Upper lobe of right lung (tissue), 1 donor: ENCODE measurements around the gene LAMA2. TPM values are rescaled to one million over a fixed set of nuclear protein-coding genes. Genes with fewer than 3 reads are reported as not detected.

ENCODE experiments used
- ATAC-seq: fragments of 200-7000 bp; cut with Tn5 transposase; one replicate; pipeline ENCODE4 v1.9.1; 2020; ENCODE audit warnings: mild to moderate bottlenecking, moderate library complexity
- DNase-seq: peaks from one replicate; pipeline ENCODE4 v3.0.0-alpha.2; 2020
- H3K27ac ChIP-seq: fragments of 200-600 bp; one replicate; pipeline ENCODE4 v1.8.0; 2022
- H3K27me3 ChIP-seq: fragments of 200-600 bp; one replicate; pipeline ENCODE4 v1.8.0; 2022; ENCODE audit warnings: mild to moderate bottlenecking
- H3K36me3 ChIP-seq: fragments of 200-600 bp; one replicate; pipeline ENCODE4 v1.8.0; 2022
- H3K4me1 ChIP-seq: fragments of 200-600 bp; one replicate; pipeline ENCODE4 v1.8.0; 2022
- H3K4me3 ChIP-seq: fragments of 200-600 bp; one replicate; pipeline ENCODE4 v1.8.0; 2022; ENCODE audit warnings: mild to moderate bottlenecking
- H3K9me3 ChIP-seq: fragments of 200-600 bp; one replicate; pipeline ENCODE4 v1.8.0; 2022
- CTCF ChIP-seq: fragments of 200-600 bp; IDR thresholded peaks from one replicate; pipeline ENCODE4 v1.8.0; 2022; ENCODE audit warnings: antibody characterized with exemption
- intact Hi-C: fragments of 100-400 bp; cut with DNase I; formaldehyde crosslinking; loops from one replicate; pipeline ENCODE4 v1.11.0; 2022
- total RNA-seq: library from RNA; stranded (reverse); fragmentation: NEBNext Ultra II Directional; extraction: Animal tissue kit (Norgen Biotek cat#: 25700); gene quantifications from one replicate; pipeline ENCODE4 v1.2.1, GENCODE V29; 2021
- donor health status: DM: no; HTN: yes; CAD: no; lungs with severe emphysema.

LAMA2 gene
- total RNA-seq, 1 donor from 2014 or later = 42.1 TPM

GRCh38 chr6:129552413-129552812 is 669.5 kb downstream of the LAMA2 start:
- no peaks in the 10 kb centered on the region for H3K36me3 ChIP-seq
- TF ChIP-seq CTCF = no peak
- ATAC-seq (no peak), DNase-seq (no peak)
- H3K9me3 ChIP-seq = no peaks in the 10 kb centered on the region
- no peaks in the 10 kb centered on the region for H3K4me1 ChIP-seq
- no peaks in the 10 kb centered on the region for H3K27me3 ChIP-seq
- intact Hi-C loops = no loop called here
- no peak overlapping the region for H3K27ac ChIP-seq
- no peak overlapping the region for H3K4me3 ChIP-seq

GRCh38 chr6:129555206-129555832 is 672.4 kb downstream of the LAMA2 start:
- DNase-seq (no peak), ATAC-seq (no peak)
- intact Hi-C loops = no loop called here
- TF ChIP-seq CTCF = no peak
- Histone ChIP-seq H3K4me3 (no peak overlapping the region), H3K36me3 (no peaks in the 10 kb centered on the region), H3K9me3 (no peaks in the 10 kb centered on the region), H3K27me3 (no peaks in the 10 kb centered on the region), H3K4me1 (no peaks in the 10 kb centered on the region), H3K27ac (no peak overlapping the region)

- Histone ChIP-seq H3K27ac (no peak overlapping the region), H3K4me3 (no peak overlapping the region), H3K27me3 (no peaks in the 10 kb centered on the region), H3K36me3 (no peaks in the 10 kb centered on the region), H3K9me3 (no peaks in the 10 kb centered on the region), H3K4me1 (no peaks in the 10 kb centered on the region)
- no peak for TF ChIP-seq CTCF
- intact Hi-C loops = no loop called here
- DNase-seq = no peak
- no peak for ATAC-seq
Measured at GRCh38 chr6:129558248-129558647, 675.3 kb downstream of the LAMA2 start.

- DNase-seq = no peak
- no peak overlapping the region for H3K4me3 ChIP-seq
- H3K4me1 ChIP-seq = no peaks in the 10 kb centered on the region
- H3K36me3 ChIP-seq = no peaks in the 10 kb centered on the region
- intact Hi-C loops = no loop called here
- no peak overlapping the region for H3K27ac ChIP-seq
- no peak for TF ChIP-seq CTCF
- no peaks in the 10 kb centered on the region for H3K9me3 ChIP-seq
- no peaks in the 10 kb centered on the region for H3K27me3 ChIP-seq
- ATAC-seq = no peak
Measured at GRCh38 chr6:129565366-129565765, 682.4 kb downstream of the LAMA2 start.

GRCh38 chr6:129565811-129566210 is 682.9 kb downstream of the LAMA2 start:
- no peaks in the 10 kb centered on the region for H3K36me3 ChIP-seq
- H3K4me3 ChIP-seq = no peak overlapping the region
- no peak for TF ChIP-seq CTCF
- H3K4me1 ChIP-seq = no peaks in the 10 kb centered on the region
- no peak for ATAC-seq
- intact Hi-C loops = no loop called here
- H3K27me3 ChIP-seq = no peaks in the 10 kb centered on the region
- H3K9me3 ChIP-seq = no peaks in the 10 kb centered on the region
- no peak for DNase-seq
- no peak overlapping the region for H3K27ac ChIP-seq
